Nephron progenitor cell (in vitro differentiated cells): ENCODE results near the gene ADPGK.

Experiments used
- DNase-seq: peaks from one replicate; pipeline ENCODE4 v3.0.0; 2021
- H3K27ac Mint-ChIP-seq: 2 replicates; pipeline ENCODE4 v1.8.0; 2021; ENCODE audit warnings: mild to moderate bottlenecking, moderate library complexity, mixed read lengths
- H3K27me3 Mint-ChIP-seq: 2 replicates; pipeline ENCODE4 v1.8.0; 2021; ENCODE audit warnings: mild to moderate bottlenecking, low read depth, mixed read lengths; ENCODE audit not compliant: poor library complexity
- H3K36me3 Mint-ChIP-seq: 2 replicates; pipeline ENCODE4 v1.8.0; 2021; ENCODE audit warnings: low read depth, mixed read lengths
- H3K4me1 Mint-ChIP-seq: 2 replicates; pipeline ENCODE4 v1.8.0; 2021; ENCODE audit warnings: mixed read lengths
- H3K4me3 Mint-ChIP-seq: 2 replicates; pipeline ENCODE4 v1.8.0; 2021; ENCODE audit warnings: mild to moderate bottlenecking, moderate library complexity, mixed read lengths
- H3K9me3 Mint-ChIP-seq: 2 replicates; pipeline ENCODE4 v1.8.0; 2021; ENCODE audit warnings: mild to moderate bottlenecking, moderate library complexity, mixed read lengths
- TF ChIP-seq, protein P1 (sequence below): fragments of 200-600 bp; sonication (generic); IDR thresholded peaks from 2 replicates; pipeline ENCODE4 v1.5.0; 2021; ENCODE audit warnings: antibody characterized with exemption

ADPGK gene

DNA sequence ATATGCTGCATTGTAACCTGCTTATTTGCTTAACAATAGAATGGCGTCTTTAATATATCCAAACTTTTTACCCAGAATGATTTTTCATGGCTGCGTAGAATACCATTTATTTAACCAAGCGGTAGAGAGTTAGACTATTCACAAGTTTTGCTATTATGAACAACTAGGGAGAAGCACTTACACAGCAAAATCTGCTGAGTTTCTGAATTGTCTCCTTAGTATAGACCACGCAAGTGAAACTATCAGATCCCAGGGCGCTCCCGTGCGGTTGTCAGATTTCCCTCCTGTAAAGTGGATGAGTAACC lies 12.6 kb upstream of the ADPGK start:
- H3K4me3 Mint-ChIP-seq = peak overlapping the region; percentile 85
- no peak for DNase-seq
- no peaks in the 10 kb centered on the region for H3K27me3 Mint-ChIP-seq
- no peaks in the 10 kb centered on the region for H3K36me3 Mint-ChIP-seq
- TF ChIP-seq, protein P1, sequence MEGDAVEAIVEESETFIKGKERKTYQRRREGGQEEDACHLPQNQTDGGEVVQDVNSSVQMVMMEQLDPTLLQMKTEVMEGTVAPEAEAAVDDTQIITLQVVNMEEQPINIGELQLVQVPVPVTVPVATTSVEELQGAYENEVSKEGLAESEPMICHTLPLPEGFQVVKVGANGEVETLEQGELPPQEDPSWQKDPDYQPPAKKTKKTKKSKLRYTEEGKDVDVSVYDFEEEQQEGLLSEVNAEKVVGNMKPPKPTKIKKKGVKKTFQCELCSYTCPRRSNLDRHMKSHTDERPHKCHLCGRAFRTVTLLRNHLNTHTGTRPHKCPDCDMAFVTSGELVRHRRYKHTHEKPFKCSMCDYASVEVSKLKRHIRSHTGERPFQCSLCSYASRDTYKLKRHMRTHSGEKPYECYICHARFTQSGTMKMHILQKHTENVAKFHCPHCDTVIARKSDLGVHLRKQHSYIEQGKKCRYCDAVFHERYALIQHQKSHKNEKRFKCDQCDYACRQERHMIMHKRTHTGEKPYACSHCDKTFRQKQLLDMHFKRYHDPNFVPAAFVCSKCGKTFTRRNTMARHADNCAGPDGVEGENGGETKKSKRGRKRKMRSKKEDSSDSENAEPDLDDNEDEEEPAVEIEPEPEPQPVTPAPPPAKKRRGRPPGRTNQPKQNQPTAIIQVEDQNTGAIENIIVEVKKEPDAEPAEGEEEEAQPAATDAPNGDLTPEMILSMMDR = no peak
- peaks cover 25% of the 10 kb centered on the region for H3K4me1 Mint-ChIP-seq
- no peaks in the 10 kb centered on the region for H3K9me3 Mint-ChIP-seq
- H3K27ac Mint-ChIP-seq = no peak overlapping the region

DNA sequence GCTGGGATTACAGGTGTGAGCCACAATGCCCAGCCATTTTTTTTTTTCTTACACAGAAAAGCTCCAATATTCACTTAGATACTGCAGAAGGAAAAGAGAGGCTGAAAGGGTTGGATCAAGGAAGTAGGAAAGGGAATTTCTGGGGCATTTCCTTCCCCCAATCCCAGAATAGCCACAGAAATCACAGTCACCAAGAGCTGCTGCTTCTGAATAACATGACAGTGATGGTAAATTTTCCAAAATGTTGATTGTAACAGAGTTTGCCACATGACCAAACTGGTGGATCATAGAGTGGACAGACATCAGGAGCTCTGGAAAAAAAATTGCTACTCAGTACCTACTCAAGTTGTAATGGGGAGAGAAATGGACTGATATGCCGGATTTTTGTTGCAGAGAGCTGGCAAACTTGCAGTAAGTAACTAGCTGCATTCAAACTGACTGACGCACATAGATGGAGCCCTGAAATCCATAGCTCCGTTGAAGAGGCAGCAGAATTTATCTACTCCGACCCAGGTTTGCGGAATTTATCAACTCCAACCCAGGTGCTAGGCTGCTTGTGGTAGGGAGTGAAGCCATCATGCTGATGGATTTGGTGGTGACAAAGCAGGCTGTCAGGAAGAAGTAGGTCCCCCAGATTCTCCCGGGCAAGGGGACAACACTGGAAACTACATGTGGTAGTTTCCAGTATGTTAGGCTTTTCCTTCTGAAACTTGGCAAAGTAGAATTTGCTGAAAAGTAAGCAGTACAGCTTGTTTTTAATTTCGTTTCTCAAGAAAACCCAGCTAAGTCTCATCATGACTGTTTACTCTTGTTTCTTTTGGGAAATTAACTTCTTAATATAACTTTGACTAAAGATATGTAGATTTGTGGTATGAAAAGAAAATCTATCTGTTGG lies 10.5 kb upstream of the ADPGK start:
- H3K4me1 Mint-ChIP-seq = peaks cover 15% of the 10 kb centered on the region
- TF ChIP-seq, protein P1 = no peak
- H3K27me3 Mint-ChIP-seq = no peaks in the 10 kb centered on the region
- no peak for DNase-seq
- no peaks in the 10 kb centered on the region for H3K9me3 Mint-ChIP-seq
- no peak overlapping the region for H3K27ac Mint-ChIP-seq
- H3K36me3 Mint-ChIP-seq = no peaks in the 10 kb centered on the region
- no peak overlapping the region for H3K4me3 Mint-ChIP-seq

DNA sequence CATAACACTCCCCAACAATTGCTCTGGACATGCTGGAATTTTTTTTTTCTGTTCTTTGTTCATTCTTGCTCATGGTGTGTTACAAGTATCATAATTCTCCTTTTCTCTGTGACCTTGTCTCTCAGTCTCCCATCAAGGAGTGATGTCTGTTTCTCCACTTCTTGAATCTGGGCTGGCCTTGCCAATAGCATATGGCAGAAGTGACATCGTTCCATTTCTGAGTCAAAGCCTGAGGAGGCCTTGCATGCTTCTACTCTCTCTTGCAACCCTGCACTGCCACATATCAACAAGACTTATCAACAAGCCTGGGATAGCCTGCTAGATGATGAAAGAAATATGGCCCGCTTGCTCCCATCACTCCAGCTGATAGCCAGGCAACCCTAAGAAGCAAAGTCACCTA lies 8.9 kb upstream of the ADPGK start:
- Mint-ChIP-seq H3K9me3 (no peaks in the 10 kb centered on the region), H3K36me3 (no peaks in the 10 kb centered on the region), H3K4me1 (peaks cover 8% of the 10 kb centered on the region), H3K4me3 (no peak overlapping the region), H3K27me3 (no peaks in the 10 kb centered on the region), H3K27ac (no peak overlapping the region)
- DNase-seq = no peak
- TF ChIP-seq, protein P1 = no peak

DNA sequence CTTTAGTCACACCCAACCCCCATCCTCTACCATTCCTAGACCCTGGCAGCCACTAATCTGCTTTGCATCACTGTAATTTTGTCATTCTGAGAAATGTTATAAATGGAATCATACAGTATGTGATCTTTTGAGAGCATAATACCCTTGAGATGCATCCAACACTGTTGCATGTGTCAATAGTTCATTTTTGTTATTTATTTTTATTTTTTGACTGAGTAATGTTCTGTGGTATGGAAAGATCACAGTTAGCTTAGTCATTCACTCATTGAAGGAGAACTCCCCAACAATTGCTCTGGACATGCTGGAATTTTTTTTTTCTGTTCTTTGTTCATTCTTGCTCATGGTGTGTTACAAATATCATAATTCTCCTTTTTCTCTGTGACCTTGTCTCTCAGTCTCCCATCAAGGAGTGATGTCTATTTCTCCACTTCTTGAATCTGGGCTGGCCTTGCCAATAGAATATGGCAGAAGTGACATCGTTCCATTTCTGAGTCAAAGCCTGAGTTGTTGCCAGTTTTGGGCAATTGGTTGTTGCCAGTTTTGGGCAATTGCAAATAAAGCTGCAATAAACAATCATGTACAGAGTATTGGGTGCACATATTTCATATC lies 6.8 kb upstream of the ADPGK start:
- Mint-ChIP-seq H3K27ac (no peak overlapping the region), H3K36me3 (no peaks in the 10 kb centered on the region), H3K4me1 (peaks cover 8% of the 10 kb centered on the region), H3K4me3 (no peak overlapping the region), H3K9me3 (no peaks in the 10 kb centered on the region), H3K27me3 (no peaks in the 10 kb centered on the region)
- DNase-seq = no peak
- TF ChIP-seq, protein P1 = no peak

DNA sequence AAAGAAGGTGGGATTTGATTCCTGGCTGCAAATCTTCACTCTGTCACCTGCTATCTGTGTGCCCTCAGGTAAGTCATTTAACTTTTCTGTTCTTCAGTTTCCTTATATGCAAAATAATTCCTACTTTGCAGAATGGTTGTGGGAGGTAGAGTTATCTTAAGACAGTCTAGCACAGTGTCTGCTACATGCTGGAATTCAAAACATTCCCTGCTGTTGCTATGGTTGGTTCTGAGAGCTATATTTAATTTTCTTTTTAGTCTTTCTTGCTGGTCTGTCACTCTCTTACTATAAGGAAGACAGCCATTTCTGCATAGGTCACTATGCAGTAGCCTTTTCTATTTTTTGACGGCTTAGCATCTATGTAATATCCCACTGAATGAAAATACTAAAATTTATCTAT lies 4.0 kb upstream of the ADPGK start:
- DNase-seq = no peak
- H3K36me3 Mint-ChIP-seq = no peaks in the 10 kb centered on the region
- H3K9me3 Mint-ChIP-seq = no peaks in the 10 kb centered on the region
- no peak overlapping the region for H3K27ac Mint-ChIP-seq
- no peak overlapping the region for H3K4me3 Mint-ChIP-seq
- H3K4me1 Mint-ChIP-seq = peaks cover 23% of the 10 kb centered on the region
- TF ChIP-seq, protein P1 = no peak
- no peaks in the 10 kb centered on the region for H3K27me3 Mint-ChIP-seq
